HUES48 (cell line): Measurements from ENCODE around the gene PROB1.

Source experiments
- H3K27ac ChIP-seq: one replicate; pipeline ENCODE4 v1.7.0; 2013; ENCODE audit warnings: low read depth, low read length, inconsistent platforms
- H3K27me3 ChIP-seq: 2 replicates; pipeline ENCODE4 v1.6.1; 2013; ENCODE audit warnings: mild to moderate bottlenecking, low read length; ENCODE audit not compliant: control insufficient read depth, insufficient read depth
- H3K36me3 ChIP-seq: 2 replicates; pipeline ENCODE4 v1.6.1; 2013; ENCODE audit warnings: low read length; ENCODE audit not compliant: control insufficient read depth, insufficient read depth
- H3K4me1 ChIP-seq: 2 replicates; pipeline ENCODE4 v1.6.1; 2013; ENCODE audit warnings: mild to moderate bottlenecking, low read length; ENCODE audit not compliant: control insufficient read depth, insufficient read depth
- H3K4me3 ChIP-seq: 2 replicates; pipeline ENCODE4 v1.5.1; 2013; ENCODE audit warnings: mild to moderate bottlenecking, low read depth, low read length
- H3K9ac ChIP-seq: 2 replicates; pipeline ENCODE4 v1.6.1; 2013; ENCODE audit warnings: mild to moderate bottlenecking, low read depth, low read length, moderate library complexity
- H3K9me3 ChIP-seq: 2 replicates; pipeline ENCODE4 v1.6.1; 2013; ENCODE audit warnings: low read length; ENCODE audit not compliant: control insufficient read depth, insufficient read depth

The PROB1 gene

GRCh38 chr5:139383993-139384590, 10.8 kb downstream of the PROB1 start:
- Histone ChIP-seq H3K36me3 (no peaks in the 10 kb centered on the region), H3K9ac (no peak overlapping the region), H3K9me3 (no peaks in the 10 kb centered on the region), H3K4me1 (peaks cover 4% of the 10 kb centered on the region; the same call in 1 of the 2 replicates), H3K27ac (no peak overlapping the region), H3K27me3 (no peaks in the 10 kb centered on the region), H3K4me3 (no peak overlapping the region)

- H3K36me3 ChIP-seq: no peaks in the 10 kb centered on the region
Observed at GRCh38 chr5:139383275-139383992, 11.5 kb downstream of the PROB1 start, which contains the start of gene SLC23A1. TSS of gene SLC23A1 (minus strand) at chr5:139383297. CDS start at chr5:139383253, 44 bp downstream.

GRCh38 chr5:139382807-139383206, 12.1 kb downstream of the PROB1 start:
- no peaks in the 10 kb centered on the region for H3K36me3 ChIP-seq
- no peak overlapping the region for H3K27ac ChIP-seq

More at GRCh38 chr5:139383275-139383992, 11.5 kb downstream of the PROB1 start, which contains the start of gene SLC23A1:
- no peak within 1 kb of the TSS for H3K27ac ChIP-seq
- H3K4me3 ChIP-seq: no peak within 1 kb of the TSS
- H3K4me1 ChIP-seq: peaks cover 7% of the 10 kb centered on the region; the same call in 1 of the 2 replicates
- no peaks in the 10 kb centered on the region for H3K27me3 ChIP-seq
- H3K9ac ChIP-seq: no peak within 1 kb of the TSS
- H3K9me3 ChIP-seq: no peaks in the 10 kb centered on the region

GRCh38 chr5:139381837-139382761, 12.8 kb downstream of the PROB1 start:
- Histone ChIP-seq H3K9me3 (no peaks in the 10 kb centered on the region), H3K4me3 (no peak overlapping the region), H3K27ac (no peak overlapping the region), H3K4me1 (peaks cover 5% of the 10 kb centered on the region; the same call in 1 of the 2 replicates), H3K27me3 (no peaks in the 10 kb centered on the region), H3K36me3 (no peaks in the 10 kb centered on the region), H3K9ac (no peak overlapping the region)

More at GRCh38 chr5:139382807-139383206, 12.1 kb downstream of the PROB1 start:
- Histone ChIP-seq H3K27me3 (no peaks in the 10 kb centered on the region), H3K9me3 (no peaks in the 10 kb centered on the region), H3K9ac (no peak overlapping the region), H3K4me3 (no peak overlapping the region), H3K4me1 (peaks cover 5% of the 10 kb centered on the region; the same call in 1 of the 2 replicates)

GRCh38 chr5:139379626-139380449, 15.1 kb downstream of the PROB1 start:
- Histone ChIP-seq H3K4me1 (peaks cover 5% of the 10 kb centered on the region; the same call in 1 of the 2 replicates), H3K27ac (no peak overlapping the region), H3K27me3 (no peaks in the 10 kb centered on the region)

GRCh38 chr5:139378941-139379361, 16.0 kb downstream of the PROB1 start:
- H3K9ac ChIP-seq: no peak overlapping the region
- no peaks in the 10 kb centered on the region for H3K27me3 ChIP-seq
- H3K4me3 ChIP-seq: no peak overlapping the region
- no peak overlapping the region for H3K27ac ChIP-seq
- H3K9me3 ChIP-seq: no peaks in the 10 kb centered on the region
- H3K4me1 ChIP-seq: peaks cover 5% of the 10 kb centered on the region; the same call in 1 of the 2 replicates
- no peaks in the 10 kb centered on the region for H3K36me3 ChIP-seq

More at GRCh38 chr5:139379626-139380449, 15.1 kb downstream of the PROB1 start:
- Histone ChIP-seq H3K9ac (no peak overlapping the region), H3K4me3 (no peak overlapping the region), H3K36me3 (no peaks in the 10 kb centered on the region), H3K9me3 (no peaks in the 10 kb centered on the region)

- H3K27ac ChIP-seq: no peak overlapping the region
- H3K4me3 ChIP-seq: no peak overlapping the region
- H3K36me3 ChIP-seq: no peaks in the 10 kb centered on the region
- H3K9ac ChIP-seq: no peak overlapping the region
- peaks cover 5% of the 10 kb centered on the region; the same call in 1 of the 2 replicates for H3K4me1 ChIP-seq
- no peaks in the 10 kb centered on the region for H3K9me3 ChIP-seq
- H3K27me3 ChIP-seq: no peaks in the 10 kb centered on the region
Observed at GRCh38 chr5:139378101-139378825, 16.6 kb downstream of the PROB1 start.

GRCh38 chr5:139377226-139377625, 17.7 kb downstream of the PROB1 start:
- no peaks in the 10 kb centered on the region for H3K9me3 ChIP-seq
- H3K36me3 ChIP-seq: peaks cover under 1% of the 10 kb centered on the region
- no peak overlapping the region for H3K9ac ChIP-seq
- peaks cover 5% of the 10 kb centered on the region; the same call in 1 of the 2 replicates for H3K4me1 ChIP-seq
- no peak overlapping the region for H3K27ac ChIP-seq
- no peak overlapping the region for H3K4me3 ChIP-seq
- H3K27me3 ChIP-seq: no peaks in the 10 kb centered on the region

- Histone ChIP-seq H3K4me1 (peaks cover 5% of the 10 kb centered on the region; the same call in 1 of the 2 replicates), H3K9me3 (no peaks in the 10 kb centered on the region), H3K9ac (no peak overlapping the region), H3K27ac (no peak overlapping the region), H3K36me3 (peaks cover 10% of the 10 kb centered on the region), H3K4me3 (no peak overlapping the region), H3K27me3 (no peaks in the 10 kb centered on the region)
Observed at GRCh38 chr5:139376364-139376763, 18.5 kb downstream of the PROB1 start.
